ENCODE measurements around the gene APBB2.

APBB2 gene

DNA sequence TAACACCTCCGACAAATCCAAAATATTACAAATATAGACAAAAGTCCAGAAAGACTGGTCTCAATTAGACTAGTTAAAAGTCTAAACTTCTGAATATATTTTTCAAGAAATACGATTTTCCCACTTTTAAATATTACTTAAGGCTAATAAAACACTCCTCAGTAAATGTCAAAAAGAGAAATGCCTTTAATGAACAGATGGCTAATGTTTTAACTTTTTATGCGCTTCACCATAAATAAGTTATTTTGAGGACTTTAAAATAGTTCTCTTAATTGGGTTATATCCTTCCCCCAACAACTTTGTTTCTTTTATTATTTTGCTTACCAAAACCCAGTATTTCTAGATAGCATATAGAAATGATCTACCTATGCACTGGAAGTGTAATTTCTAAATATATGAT is 201.4 kb downstream of the APBB2 start:
- DNase-seq (ENCODE audit: low read depth), result no peak
- TF ChIP-seq CTCF (IDR thresholded peaks at IDR 0.05; ENCODE audit: insufficient read depth, low read depth, low read length, missing control alignments), result no peak
- H3K4me3 ChIP-seq (ENCODE audit: low read depth, low read length), result no peak overlapping the region

GRCh38 chr4:41012293-41012692 is 202.0 kb downstream of the APBB2 start:
- DNase-seq (ENCODE audit: low read depth), result no peak
- no peak overlapping the region for H3K4me3 ChIP-seq (ENCODE audit: low read depth, low read length)
- no peak for TF ChIP-seq CTCF (IDR thresholded peaks at IDR 0.05; ENCODE audit: insufficient read depth, low read depth, low read length, missing control alignments)

DNA sequence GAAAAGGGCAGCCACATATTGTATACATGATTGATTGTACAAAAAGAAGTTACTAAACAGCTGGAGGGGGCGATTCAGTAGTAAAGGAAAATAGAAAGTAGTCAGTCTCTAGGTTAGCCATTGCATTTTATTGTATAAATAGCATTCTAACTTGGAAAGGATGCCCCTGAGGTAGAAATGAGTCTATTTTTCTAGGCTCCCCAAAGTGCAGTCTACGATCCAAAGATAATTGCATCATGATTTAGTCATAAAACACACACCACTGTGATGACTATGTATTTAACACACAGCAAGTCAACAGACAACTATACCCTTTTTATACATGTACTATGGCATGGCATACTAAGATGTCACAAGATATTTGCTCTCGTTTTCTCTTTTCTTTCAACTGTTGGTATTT is 204.9 kb downstream of the APBB2 start:
- H3K4me3 ChIP-seq (ENCODE audit: low read depth, low read length), result no peak overlapping the region

DNA sequence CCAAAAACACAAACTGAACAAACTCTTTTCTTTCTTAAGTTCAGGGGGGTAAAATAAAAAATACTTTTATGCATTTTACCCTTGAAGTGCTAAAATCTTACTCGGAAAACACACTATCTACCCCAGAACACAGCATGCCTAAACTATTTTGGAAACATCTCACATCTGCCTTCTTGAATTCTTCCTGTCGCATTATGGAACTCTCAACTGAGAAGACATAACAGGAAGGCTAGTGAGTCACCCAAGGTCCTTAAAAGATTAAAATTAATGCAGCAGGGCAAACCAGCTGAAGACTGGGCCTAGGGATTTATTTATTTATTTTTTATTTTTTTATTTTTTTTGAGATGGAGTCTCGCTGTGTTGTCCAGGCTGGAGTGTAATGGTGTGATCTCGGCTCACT is 208.2 kb downstream of the APBB2 start:
- DNase-seq (ENCODE audit: low read depth), result no peak
- TF ChIP-seq CTCF (IDR thresholded peaks at IDR 0.05; ENCODE audit: insufficient read depth, low read depth, low read length, missing control alignments), result no peak
- no peak overlapping the region for H3K4me3 ChIP-seq (ENCODE audit: low read depth, low read length)

More for the DNA sequence above, 204.9 kb downstream of the APBB2 start:
- no peak for DNase-seq (ENCODE audit: low read depth)
- no peak for TF ChIP-seq CTCF (IDR thresholded peaks at IDR 0.05; ENCODE audit: insufficient read depth, low read depth, low read length, missing control alignments)

GRCh38 chr4:41002309-41002708 is 212.0 kb downstream of the APBB2 start:
- TF ChIP-seq CTCF (IDR thresholded peaks at IDR 0.05; ENCODE audit: insufficient read depth, low read depth, low read length, missing control alignments), result no peak
- no peak for DNase-seq (ENCODE audit: low read depth)
- no peak overlapping the region for H3K4me3 ChIP-seq (ENCODE audit: low read depth, low read length)

GRCh38 chr4:41000356-41000755 is 214.0 kb downstream of the APBB2 start:
- H3K4me3 ChIP-seq (ENCODE audit: low read depth, low read length), result no peak overlapping the region
- no peak for TF ChIP-seq CTCF (IDR thresholded peaks at IDR 0.05; ENCODE audit: insufficient read depth, low read depth, low read length, missing control alignments)
- no peak for DNase-seq (ENCODE audit: low read depth)

DNA sequence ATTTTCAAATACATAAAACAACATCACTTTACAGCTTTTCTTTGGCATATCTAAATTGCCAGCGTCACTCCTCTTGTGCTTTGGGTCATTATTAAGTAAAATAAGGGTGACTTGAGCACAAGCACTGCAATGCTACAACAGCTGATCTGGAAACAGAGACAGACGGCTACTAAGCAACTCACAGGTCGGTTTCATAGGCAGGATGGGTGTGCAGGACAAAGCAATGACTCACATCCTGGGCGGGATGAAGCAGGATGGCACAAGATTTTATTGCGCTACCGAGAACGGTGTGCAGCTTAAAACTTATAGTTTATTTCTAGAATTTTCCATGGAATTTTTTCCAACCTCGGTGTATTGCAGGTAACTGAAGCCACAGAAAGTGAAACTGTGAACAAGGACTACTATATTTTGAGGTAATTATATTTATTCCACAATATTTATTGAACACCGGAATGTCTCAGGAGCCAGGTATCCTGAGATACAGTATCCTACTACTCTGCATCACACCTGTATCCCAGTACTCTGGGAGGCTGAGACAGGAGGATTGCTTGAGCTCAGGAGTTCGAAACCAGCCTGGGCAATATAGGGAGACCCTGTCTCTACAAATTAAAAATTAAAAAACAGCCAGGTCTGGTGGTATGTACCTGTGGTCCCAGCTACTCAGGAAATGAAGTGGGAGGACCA is 215.5 kb downstream of the APBB2 start:
- no peak for DNase-seq (ENCODE audit: low read depth)
- TF ChIP-seq CTCF (IDR thresholded peaks at IDR 0.05; ENCODE audit: insufficient read depth, low read depth, low read length, missing control alignments), result no peak

More for the DNA sequence above, 215.5 kb downstream of the APBB2 start:
- no peak overlapping the region for H3K4me3 ChIP-seq (ENCODE audit: low read depth, low read length)

All from GM12865 (cell line).